ENCODE results near the gene TTL. TPM values are rescaled to one million over a fixed set of nuclear protein-coding genes. Genes with fewer than 3 reads are reported as not detected.
A peak's percentile ranks its signal among the peaks of the same experiment; 100 is the strongest.

TTL gene
- total and polyA plus RNA-seq, 2 experiments from 2014 or later: 11.1 to 69.7 TPM

DNA sequence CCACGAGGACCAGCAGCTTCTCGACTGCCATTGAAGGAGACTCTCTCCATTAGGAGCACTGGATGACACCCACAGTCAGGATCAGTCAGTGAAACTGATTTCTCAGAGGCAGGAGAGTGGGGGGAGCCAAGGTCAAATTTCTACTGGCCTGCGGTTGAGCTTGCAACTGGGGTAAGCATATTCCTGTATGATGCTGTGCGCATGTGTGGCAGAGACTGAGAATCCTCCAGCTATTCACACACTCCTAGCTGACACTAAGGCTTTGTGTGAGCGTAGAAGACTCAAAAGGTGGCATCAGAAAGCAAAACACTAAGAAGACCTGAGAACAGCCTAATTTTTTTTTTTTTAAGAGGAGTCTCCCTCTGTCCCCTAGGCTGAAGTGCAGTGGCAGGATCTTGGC is 19.8 kb upstream of the TTL start:
- TF ChIP-seq EZH2phosphoT487 (IDR thresholded peaks at IDR 0.05; ENCODE audit: insufficient read depth, low read depth): no peak
- TF ChIP-seq EZH2 (IDR thresholded peaks at IDR 0.05; ENCODE audit: insufficient read depth, poor library complexity, severe bottlenecking): no peak
- Histone ChIP-seq H3K4me3 (no peak overlapping the region), H3K27ac (no peak overlapping the region), H3K9ac (no peak overlapping the region), H4K20me1 (ENCODE audit: insufficient read depth) (no peaks in the 10 kb centered on the region), H3K4me2 (ENCODE audit: unreplicated experiment) (no peak overlapping the region), H3K36me3 (ENCODE audit: low read depth) (no peaks in the 10 kb centered on the region), H3K27me3 (replicated peaks; ENCODE audit: insufficient read depth) (peaks cover 7% of the 10 kb centered on the region; the same call in 1 of the 2 replicates), H3K9me3 (ENCODE audit: low read depth) (no peaks in the 10 kb centered on the region), H3K4me1 (ENCODE audit: insufficient read depth) (no peaks in the 10 kb centered on the region), H2AFZ (no peak overlapping the region), H3F3A (ENCODE audit: insufficient read depth) (no peaks in the 10 kb centered on the region), H3K79me2 (ENCODE audit: insufficient read depth) (no peaks in the 10 kb centered on the region), H3K9me2 (ENCODE audit: insufficient read depth) (no peaks in the 10 kb centered on the region)
- DNase-seq: no peak
- in situ Hi-C loops (cut with MboI): no loop called here
- WGBS, 2 experiments (ENCODE audit: low coverage in 1 of 2, low lambda C conversion rate in 2 of 2, missing lambda C conversion rate in 2 of 2): 53 to 54% methylated on average over 5 of the region's 5 CpGs

DNA sequence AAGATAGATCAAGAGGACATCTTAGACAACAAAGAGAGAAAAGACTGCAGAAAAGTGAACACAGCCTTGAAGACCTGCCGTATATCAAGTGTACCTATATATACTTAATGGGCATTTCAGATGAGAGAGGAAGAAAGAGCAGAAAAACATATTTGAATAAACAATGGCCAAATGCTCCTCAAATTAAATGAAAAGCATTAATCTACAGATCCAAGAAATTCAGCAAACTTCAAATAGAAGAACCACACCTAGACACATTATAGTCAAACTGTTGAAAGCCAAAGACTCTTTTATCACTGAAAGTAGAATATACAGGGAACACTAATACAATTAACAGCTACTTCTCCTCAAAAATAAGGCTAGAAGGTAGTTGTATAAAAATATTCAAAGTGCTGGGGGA is 18.7 kb upstream of the TTL start:
- TF ChIP-seq EZH2phosphoT487 (IDR thresholded peaks at IDR 0.05; ENCODE audit: insufficient read depth, low read depth) (no peak), EZH2 (IDR thresholded peaks at IDR 0.05; ENCODE audit: insufficient read depth, poor library complexity, severe bottlenecking) (no peak)
- in situ Hi-C loops (cut with MboI): no loop called here
- WGBS, 2 experiments (ENCODE audit: low coverage in 1 of 2, low lambda C conversion rate in 2 of 2, missing lambda C conversion rate in 2 of 2): 88 to 100% methylated on average over 1 of the region's 1 CpG

DNA sequence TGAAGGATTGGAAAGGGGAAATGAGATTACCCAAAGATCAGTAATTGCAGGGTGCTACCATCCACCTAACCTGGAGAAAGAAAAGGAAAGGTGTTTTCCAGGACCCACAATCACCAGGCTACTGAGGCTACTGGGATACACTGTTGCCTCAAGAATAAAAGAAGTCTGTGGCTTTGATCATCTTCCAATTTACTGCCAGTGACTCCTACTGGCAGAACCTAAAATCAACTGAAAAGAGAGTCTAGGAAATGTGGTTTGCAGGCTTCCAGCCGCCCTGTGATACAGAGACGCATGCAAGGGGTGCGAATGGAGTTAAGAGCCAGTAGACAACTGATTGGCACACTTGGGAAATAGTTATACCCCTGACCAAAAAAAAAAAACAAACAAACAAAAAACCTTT is 16.6 kb upstream of the TTL start:
- Histone ChIP-seq H3K4me2 (ENCODE audit: unreplicated experiment) (no peak overlapping the region), H3K9me3 (ENCODE audit: low read depth) (no peaks in the 10 kb centered on the region), H3F3A (ENCODE audit: insufficient read depth) (no peaks in the 10 kb centered on the region), H3K27me3 (replicated peaks; ENCODE audit: insufficient read depth) (peaks cover 5% of the 10 kb centered on the region; the same call in 1 of the 2 replicates), H3K9ac (no peak overlapping the region), H3K4me3 (no peak overlapping the region), H3K36me3 (ENCODE audit: low read depth) (no peaks in the 10 kb centered on the region), H3K4me1 (ENCODE audit: insufficient read depth) (no peaks in the 10 kb centered on the region), H2AFZ (no peak overlapping the region), H3K27ac (no peak overlapping the region), H3K9me2 (ENCODE audit: insufficient read depth) (no peaks in the 10 kb centered on the region), H4K20me1 (ENCODE audit: insufficient read depth) (no peaks in the 10 kb centered on the region), H3K79me2 (ENCODE audit: insufficient read depth) (no peaks in the 10 kb centered on the region)
- WGBS, 2 experiments (ENCODE audit: low coverage in 1 of 2, low lambda C conversion rate in 2 of 2, missing lambda C conversion rate in 2 of 2): 50 to 57% methylated on average over 3 of the region's 3 CpGs
- TF ChIP-seq EZH2phosphoT487 (IDR thresholded peaks at IDR 0.05; ENCODE audit: insufficient read depth, low read depth) (no peak), EZH2 (IDR thresholded peaks at IDR 0.05; ENCODE audit: insufficient read depth, poor library complexity, severe bottlenecking) (no peak)
- DNase-seq: peak; percentile 64
- in situ Hi-C loops (cut with MboI): no loop called here

More for the DNA sequence above, 18.7 kb upstream of the TTL start:
- no peaks in the 10 kb centered on the region for H3K36me3 ChIP-seq (ENCODE audit: low read depth)
- no peak overlapping the region for H3K4me2 ChIP-seq (ENCODE audit: unreplicated experiment)
- no peak overlapping the region for H3K9ac ChIP-seq
- H3K27ac ChIP-seq: no peak overlapping the region
- H3K4me3 ChIP-seq: no peak overlapping the region
- H3K9me3 ChIP-seq (ENCODE audit: low read depth): no peaks in the 10 kb centered on the region
- H3K4me1 ChIP-seq (ENCODE audit: insufficient read depth): no peaks in the 10 kb centered on the region
- no peaks in the 10 kb centered on the region for H3K79me2 ChIP-seq (ENCODE audit: insufficient read depth)
- H3K27me3 ChIP-seq (replicated peaks; ENCODE audit: insufficient read depth): peaks cover 12% of the 10 kb centered on the region; the same call in 1 of the 2 replicates
- H3F3A ChIP-seq (ENCODE audit: insufficient read depth): no peaks in the 10 kb centered on the region
- H2AFZ ChIP-seq: no peak overlapping the region
- H4K20me1 ChIP-seq (ENCODE audit: insufficient read depth): no peaks in the 10 kb centered on the region
- no peak for DNase-seq
- no peaks in the 10 kb centered on the region for H3K9me2 ChIP-seq (ENCODE audit: insufficient read depth)

DNA sequence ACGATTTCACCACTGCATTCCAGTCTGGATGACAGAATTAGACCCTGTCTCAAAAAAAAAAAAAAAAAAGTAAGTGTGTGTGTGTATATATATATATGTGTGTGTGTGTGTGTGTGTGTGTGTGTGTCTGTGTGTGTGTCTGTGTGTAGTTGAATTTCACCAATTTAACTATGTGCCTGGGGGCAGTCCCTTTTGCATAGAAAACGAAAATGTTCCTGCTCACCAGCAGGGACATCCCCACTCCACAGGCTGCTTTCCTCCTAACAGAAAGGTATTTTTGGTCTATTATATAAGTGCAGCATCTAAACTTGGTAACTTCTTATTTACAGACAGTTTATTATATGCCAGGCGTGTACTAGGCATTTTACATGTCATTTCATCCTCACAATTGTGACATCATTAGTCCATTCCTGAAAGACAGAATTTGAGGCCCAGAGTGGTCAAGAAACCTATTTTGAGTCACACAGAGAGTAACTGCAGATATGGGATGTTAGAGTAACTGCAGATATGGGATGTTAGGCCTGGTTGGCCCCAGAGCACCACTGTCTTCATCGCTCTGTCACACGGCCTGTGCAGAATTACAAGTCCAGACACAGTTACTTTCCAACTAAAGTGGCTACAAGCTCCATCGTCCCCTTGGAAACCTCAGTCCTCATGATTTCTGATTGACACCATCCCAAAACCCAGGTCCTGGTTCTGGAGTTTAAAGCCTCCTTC is 9.3 kb upstream of the TTL start:
- Histone ChIP-seq H3K79me2 (ENCODE audit: insufficient read depth) (no peaks in the 10 kb centered on the region), H3K9me3 (ENCODE audit: low read depth) (no peaks in the 10 kb centered on the region), H3F3A (ENCODE audit: insufficient read depth) (peaks cover 9% of the 10 kb centered on the region; the same call in 1 of the 2 replicates), H4K20me1 (ENCODE audit: insufficient read depth) (no peaks in the 10 kb centered on the region), H3K9me2 (ENCODE audit: insufficient read depth) (no peaks in the 10 kb centered on the region), H3K36me3 (ENCODE audit: low read depth) (no peaks in the 10 kb centered on the region), H3K4me1 (ENCODE audit: insufficient read depth) (peaks cover 6% of the 10 kb centered on the region), H3K27me3 (replicated peaks; ENCODE audit: insufficient read depth) (peaks cover 4% of the 10 kb centered on the region; the same call in 1 of the 2 replicates), H3K9ac (no peak overlapping the region), H3K4me3 (no peak overlapping the region), H3K27ac (no peak overlapping the region), H2AFZ (no peak overlapping the region), H3K4me2 (ENCODE audit: unreplicated experiment) (no peak overlapping the region)
- DNase-seq: no peak
- in situ Hi-C loops (cut with MboI): no loop called here
- TF ChIP-seq EZH2 (IDR thresholded peaks at IDR 0.05; ENCODE audit: insufficient read depth, poor library complexity, severe bottlenecking) (no peak), EZH2phosphoT487 (IDR thresholded peaks at IDR 0.05; ENCODE audit: insufficient read depth, low read depth) (no peak)
- WGBS, 2 experiments (ENCODE audit: low coverage in 1 of 2, low lambda C conversion rate in 2 of 2, missing lambda C conversion rate in 2 of 2): 81 to 88% methylated on average over 6 of the region's 6 CpGs
